ENCODE data around the gene ITGBL1. TPM values are rescaled to one million over a fixed set of nuclear protein-coding genes. Genes with fewer than 3 reads are reported as not detected.
A peak's percentile ranks its signal among the peaks of the same experiment; 100 is the strongest.
"Not testable (repeated sequence)": the region's sequence is repeated elsewhere in the genome, so short reads cannot be mapped to it uniquely, and the experiment has no call there.

Gene ITGBL1
- total RNA-seq, 1 experiment from 2014 or later, result 44.0 TPM

DNA sequence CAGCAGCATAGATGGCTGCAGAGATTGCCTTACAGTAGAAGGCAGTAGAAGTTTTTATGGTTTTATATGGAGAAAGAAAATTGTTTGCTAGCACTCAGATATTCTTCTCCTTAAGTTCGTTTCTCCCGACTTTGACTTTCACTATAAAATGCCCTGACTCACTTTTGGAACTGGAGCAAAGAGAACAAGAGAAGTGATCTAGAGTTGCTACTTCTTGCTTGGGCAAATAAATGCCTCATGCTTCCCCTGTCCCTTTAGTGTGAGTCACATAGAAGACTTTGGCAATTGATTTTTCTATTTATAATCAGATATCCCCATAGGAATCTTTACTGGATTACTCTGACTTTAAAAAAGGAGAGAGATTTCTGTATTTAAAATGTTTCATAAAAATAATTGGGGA, 46.9 kb downstream of the ITGBL1 start:
- peak; percentile 51 for DNase-seq (ENCODE audit: low read depth)

DNA sequence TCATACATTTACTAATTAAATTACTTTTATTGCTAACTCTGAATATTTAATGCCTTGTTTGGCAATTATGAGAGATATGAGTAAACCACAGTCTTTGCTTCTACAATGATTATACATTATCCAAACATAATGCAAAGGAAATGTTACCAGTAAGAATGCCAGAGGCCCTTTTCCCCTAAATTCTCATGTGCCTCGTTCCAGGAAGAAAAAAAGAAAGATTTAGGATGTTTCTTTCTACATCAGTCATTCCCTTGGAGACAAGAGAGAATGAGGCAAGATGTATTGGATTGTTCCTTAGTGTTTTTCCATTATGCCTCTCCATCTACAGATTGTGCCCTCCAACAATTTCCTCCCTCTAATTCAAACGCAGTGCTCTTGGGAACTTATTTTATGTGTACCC, 50.1 kb downstream of the ITGBL1 start:
- no peak for DNase-seq (ENCODE audit: low read depth)

DNA sequence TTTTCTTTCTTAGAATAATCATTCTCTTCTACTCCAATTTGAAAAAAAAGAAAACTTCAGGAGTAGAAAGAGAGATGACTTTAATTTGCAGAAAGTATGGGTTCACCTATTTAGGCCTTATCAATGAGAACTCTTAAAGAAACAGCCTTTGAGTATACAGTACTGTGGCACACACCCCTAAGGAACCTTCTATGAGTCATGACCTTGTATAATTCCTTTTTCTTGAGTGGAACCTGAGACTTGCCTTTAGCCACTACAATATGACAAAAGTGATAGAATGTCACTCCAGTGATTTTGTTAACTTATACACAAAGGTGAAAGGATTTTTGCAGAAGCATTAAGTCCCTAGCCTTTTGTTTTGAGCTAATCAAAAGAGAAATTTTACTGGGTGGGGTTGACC, 58.7 kb downstream of the ITGBL1 start:
- no peak for DNase-seq (ENCODE audit: low read depth)

DNA sequence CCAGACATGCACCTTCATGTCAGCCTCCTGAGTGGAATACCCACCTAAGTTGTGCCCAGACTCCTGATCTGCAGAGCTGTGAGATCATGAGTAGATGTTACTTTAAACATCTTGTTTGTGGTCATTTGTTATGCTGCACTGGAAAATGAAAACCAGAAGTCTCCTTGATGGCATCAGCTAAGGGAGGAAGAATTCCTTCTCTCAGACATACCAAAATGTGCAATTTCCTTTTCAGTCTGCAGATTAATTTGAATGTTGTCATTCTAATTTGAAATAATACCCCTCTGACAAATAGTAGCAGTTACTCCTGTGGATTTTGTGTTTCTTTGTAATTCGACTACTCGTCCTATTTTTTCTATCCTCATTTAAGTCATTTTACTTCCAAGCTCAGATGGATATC, 59.3 kb downstream of the ITGBL1 start:
- DNase-seq (ENCODE audit: low read depth), result no peak

DNA sequence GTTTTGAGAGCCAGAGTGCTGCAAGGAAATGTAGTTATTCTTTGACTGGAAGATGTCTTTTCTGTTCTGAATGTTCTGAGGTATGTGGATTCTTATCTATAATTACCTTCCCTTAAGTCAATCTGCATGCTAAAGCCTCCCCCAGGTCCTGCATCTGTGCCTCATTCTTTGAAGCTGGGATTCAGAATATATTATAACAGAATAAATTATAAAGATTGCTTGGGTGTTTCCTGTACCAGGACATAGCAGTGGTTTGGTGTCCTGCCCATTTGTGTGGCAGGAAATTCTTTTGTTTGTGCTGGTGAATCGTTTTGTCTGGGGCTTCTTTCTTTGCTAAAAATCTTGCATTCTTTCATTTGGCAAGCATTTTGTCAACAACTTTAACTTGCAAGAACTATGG, 60.2 kb downstream of the ITGBL1 start:
- DNase-seq (ENCODE audit: low read depth), result peak; percentile 85

DNA sequence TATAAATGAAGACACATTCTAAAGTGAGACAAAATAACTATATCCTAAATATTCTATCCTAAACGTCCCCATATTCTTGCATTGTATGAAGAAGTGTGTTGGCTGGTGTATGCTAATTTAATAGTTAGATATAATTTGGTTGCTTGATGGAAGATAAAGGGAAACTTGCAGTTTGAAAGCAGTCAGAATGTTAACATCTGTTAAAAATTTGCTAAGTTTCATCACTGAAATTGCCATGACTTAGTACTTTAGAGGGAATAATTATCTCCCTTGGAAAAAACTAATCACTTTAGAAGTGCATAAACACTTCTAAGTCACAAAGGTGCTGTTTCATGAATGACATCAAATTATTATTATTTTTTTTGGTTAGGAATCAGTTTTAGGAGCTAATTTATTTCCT, 61.6 kb downstream of the ITGBL1 start:
- no peak for DNase-seq (ENCODE audit: low read depth)

DNA sequence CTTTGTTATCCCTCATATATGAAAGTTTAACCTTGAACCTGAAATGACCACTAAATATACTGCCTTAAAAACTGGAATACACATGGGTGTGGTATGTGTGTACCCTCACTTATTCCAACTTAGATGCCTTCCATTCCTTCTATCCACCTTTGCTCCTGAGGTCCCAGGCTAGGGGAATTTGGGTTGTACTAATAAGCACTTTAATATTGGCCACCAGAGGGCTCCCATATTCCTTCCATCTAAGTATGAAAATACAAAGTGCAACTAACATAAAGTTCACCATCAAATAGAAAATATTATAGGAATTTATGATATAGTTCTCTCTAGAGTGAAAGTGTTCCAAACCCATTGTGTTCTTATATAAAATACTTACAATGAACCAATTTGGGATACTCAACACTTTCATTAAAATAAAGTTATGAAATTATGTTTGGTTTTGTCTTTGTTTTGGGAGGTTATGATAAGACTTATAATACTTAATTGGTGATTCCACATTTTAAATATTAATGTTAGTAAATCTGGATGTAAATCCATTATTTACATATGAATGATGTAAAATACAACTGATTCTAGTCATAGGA, 62.3 kb downstream of the ITGBL1 start:
- DNase-seq (ENCODE audit: low read depth), result peak; percentile 67

DNA sequence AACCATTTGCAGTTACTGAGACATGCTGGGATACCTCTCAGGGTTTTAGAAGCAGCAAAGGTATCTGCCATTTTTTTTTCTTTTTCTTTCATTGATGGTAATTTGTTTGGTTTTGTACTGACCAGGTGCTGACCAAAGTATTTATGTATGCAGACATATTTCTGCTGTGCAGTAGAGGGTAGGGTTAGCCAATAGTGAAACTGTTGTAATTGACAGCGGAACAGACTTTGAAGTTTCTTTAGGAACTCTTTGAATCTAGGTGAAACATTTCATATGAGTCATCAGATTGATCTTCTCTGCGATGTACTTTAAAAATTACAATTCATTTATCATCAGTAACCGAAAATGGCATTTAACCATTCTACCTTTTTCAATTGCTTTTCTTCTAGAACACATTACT, 63.0 kb downstream of the ITGBL1 start:
- no peak for DNase-seq (ENCODE audit: low read depth)

DNA sequence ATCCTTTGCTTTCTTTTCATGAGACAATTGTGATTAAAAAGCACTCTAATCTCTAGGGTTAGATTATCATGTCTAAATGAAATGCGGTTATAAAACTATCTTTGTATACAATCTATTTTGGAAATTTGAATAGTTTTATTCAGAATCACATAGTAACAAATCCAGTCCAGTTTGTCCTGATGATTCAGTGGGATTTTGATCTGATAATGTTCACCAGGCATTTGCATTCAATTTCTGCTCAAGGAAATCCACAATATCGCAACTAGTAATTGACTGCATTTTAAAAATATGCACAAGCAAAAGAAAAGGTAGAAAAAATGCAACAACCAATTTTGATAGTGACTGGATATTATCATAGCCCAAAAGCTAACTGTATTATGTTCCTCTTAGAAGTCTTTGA, 63.8 kb downstream of the ITGBL1 start:
- DNase-seq (ENCODE audit: low read depth), result no peak

DNA sequence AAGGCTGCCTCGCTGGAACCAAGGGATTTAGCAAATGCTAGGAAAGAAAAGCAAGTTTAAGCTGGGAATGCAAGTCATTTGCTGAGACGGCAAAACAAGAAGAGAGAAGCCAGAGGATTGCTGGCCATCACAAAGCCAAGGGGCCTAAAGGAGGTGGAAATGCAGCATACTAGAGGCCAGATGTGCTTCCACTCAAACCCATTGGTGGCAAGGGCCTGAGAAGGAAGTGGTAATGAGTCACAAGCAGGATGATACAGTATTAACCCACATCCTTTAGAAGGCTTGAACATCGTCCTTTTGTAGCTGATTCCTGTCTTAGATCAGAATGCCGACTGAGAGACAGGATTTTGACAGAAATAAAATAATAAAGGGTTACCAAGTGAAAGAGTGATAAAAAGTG, 68.2 kb downstream of the ITGBL1 start:
- peak; percentile 96 for DNase-seq (ENCODE audit: low read depth)

DNA sequence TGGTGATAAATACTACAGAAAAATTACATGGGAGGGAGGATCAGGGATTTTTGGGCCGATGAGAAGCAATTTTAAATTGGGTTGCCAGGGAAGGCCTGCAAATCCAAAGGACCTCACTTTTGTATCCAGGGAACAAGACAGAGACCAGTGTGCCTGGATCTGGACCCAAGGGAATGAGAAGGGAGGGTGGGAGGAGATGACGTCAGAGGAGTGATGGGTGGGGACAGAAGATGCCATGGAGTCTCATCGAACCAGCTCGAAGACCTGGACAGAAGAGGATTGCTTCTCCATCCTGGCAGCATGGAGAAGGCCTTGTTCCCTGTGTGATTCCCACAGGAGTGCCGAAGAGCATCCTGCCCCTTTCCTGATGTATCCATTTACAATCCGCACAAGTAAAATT, 68.9 kb downstream of the ITGBL1 start:
- no peak for DNase-seq (ENCODE audit: low read depth)

DNA sequence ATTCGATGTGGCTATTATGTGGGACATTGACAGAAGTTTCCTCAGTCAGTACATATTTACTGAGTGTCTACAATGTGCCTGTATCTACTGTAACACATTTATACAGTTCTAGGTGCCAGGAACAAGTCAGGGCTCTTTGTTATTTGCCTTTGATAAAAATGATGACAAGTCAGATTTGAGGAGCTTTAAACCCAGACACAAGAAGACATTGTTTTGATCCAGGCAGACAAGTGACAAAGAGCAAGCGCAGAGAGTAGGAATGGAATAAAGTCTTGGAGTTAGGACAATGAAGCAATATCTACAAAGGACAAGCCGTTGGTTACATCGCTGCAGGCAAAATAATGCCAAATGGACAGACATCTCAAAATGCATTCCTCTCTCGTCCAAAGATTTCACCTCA, 70.1 kb downstream of the ITGBL1 start:
- no peak for DNase-seq (ENCODE audit: low read depth)

DNA sequence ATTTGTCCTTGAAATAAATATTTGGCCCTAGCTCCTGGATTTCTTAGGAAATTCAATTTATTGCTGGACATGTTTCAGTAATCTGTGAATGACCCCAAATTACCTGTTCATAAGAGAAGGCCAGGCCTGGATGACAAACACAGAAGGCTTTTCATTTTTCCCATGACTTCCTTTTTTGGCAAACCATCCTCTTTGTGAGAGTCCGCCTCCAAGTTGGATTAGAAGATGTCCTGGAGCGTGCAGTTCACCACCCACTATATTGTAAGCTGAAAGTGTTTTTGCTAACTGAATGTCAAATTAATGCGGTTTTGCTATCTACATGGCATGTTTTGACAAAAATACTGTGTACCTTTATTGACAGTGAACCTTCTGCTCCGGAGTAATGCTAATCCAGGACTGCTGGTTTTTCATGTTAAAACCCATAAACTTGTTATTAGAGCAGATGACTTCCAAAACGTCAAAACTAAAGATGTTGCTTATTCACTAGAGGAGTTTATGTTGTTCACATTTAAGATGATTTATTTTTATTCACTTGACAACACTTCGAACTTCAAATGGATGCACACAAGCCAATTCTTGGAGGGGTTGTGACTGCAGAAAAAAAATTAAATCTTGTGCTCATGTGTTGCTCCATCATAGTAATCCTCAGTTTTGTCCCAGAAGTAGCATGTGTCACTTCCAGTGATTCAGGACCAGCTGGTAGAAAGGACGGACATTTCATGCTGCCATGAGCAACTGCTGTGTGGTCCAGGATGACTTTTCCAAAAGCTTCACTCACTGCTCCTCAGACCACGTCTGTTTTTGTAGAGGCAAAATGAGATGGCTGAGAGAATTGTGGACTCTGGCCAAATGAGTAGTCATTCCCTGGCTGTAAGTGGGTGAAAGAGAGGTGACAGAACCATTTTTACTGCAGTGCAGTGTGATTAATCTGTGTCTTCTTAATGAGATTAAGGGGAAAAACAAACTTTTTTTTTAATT, 71.0 kb downstream of the ITGBL1 start:
- DNase-seq (ENCODE audit: low read depth), result peak; percentile 96

DNA sequence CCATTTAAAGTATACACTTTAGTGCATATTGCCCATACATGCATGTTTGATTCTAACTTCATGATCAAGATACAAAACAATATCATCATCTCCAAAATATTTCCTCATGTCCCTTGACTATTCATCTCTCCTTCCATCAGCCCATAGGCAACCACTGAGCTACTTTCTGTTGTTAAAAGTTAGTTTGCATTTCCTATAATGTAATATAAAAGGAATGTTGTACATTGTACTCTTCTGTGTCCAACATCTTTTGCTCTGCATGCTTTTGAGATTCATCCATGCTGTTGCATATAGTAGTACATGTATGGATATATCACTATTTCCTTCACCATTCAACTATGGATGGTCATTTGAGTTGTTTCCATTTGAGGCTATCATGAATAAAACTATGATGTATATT, 74.7 kb downstream of the ITGBL1 start:
- DNase-seq (ENCODE audit: low read depth), result no peak

DNA sequence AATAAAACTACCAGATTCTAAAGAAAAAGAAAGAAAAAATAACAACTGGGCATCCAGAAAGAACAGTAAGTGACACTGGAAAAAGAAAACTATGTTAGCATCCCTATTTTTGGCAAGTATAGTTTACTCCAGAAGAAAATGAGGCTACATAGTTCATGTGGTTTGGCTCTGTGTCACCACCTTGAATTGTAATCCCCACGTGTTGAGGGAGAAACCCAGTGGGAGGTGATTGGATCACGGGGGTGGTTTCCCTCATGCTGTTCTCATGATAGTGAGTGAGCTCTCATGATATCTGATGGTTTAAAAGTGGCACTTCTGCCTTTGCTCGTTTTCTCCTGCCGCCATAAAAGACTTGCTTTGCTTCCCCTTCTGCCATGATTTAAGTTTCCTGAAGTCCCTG, 76.9 kb downstream of the ITGBL1 start:
- DNase-seq (ENCODE audit: low read depth), result peak; percentile 68

DNA sequence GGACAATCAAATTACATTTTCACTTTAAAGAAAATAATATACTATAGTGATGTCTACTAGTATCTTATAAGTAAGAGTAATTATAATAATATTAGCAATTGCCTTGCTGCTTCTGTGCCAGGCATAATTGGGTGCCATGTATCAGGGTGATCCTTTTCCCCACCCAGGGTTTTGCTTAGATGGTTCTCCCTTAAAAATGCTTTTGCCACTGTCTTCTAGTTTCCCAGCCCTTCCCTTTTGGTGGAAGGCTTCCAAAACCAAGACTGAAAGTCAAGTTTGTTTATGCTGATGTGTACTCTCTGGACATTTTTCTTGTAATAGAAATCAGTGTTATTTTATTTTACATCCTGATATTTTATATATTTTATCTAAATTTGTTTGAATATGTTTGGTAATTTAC, 77.8 kb downstream of the ITGBL1 start:
- no peak for DNase-seq (ENCODE audit: low read depth)

DNA sequence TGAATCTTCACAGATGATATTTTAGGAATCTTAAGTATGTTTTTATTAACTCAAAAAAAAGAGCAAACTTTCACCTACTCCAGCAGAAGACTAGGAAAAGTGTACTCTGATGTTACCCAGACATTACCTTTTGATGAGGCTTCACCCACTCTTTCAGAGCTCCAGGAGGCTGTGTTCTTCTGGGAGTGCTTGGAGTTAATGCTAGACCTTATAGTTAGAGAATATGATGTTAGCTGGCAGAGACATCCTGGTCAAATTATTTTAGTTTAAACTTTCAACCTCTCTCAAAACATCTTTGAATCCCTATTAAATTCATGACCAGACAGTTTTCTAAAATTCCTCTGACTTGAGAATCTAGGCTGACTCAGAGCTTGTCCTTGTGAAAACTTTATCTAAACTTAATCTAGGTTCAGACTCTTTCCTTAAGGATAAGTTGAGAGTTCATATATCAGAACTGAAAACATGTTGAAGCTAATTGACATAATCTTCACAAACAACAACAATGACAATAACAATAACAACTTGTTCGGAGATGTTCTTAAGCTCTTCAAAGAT, 82.8 kb downstream of the ITGBL1 start:
- DNase-seq (ENCODE audit: low read depth), result no peak

DNA sequence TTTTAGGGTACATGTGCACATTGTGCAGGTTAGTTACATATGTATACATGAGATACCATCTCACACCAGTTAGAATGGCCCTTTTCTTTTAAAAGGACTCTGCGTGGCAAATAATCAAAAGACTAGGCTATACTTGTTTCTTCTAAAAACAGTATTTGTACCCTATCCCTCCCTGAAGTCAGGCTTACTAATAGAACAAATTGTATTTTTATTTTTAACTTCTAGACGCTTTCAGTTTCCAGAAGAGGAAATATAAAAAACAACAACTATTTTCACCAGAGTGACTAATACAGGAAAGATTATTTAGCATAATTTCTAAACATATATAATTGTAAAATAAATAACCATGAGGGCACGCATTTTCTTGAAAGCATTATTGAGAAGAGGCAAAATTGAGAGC, 83.6 kb downstream of the ITGBL1 start:
- no peak for DNase-seq (ENCODE audit: low read depth)

DNA sequence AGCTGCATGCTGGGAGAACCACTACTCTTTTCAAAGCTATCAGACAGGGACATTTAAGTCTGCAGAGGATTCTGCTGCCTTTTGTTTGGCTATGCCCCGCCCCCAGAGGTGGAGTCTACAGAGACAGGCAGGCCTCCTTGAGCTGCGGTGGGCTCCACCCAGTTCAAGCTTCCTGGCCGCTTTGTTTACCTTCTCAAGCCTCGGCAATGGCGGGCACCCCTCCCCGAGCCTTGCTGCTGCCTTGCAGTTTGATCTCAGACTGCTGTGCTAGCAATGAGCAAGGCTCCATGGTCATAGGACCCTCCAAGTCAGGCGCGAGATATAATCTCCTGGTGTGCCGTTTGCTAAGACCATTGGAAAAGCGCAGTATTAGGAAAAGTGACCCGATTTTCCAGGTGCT, 92.1 kb downstream of the ITGBL1 start:
- not testable (repeated sequence) for DNase-seq (ENCODE audit: low read depth)

DNA sequence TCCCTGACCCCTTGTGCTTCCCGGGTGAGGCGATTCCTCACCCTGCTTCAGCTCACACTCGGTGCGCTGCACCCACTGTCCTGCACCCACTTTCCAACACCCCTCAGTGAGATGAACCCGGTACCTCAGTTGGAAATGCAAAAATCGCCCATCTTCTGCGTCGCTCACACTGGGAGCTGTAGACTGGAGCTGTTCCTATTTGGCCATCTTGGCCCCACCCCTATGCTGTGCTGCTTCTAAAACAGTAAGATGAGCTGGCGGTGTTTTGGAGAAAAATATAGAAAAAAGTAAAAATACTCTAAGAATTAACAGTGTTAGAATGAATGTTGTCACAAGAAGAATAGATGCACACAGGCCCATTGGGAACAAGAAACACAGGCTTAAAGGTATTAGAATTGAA, 92.5 kb downstream of the ITGBL1 start:
- no peak for DNase-seq (ENCODE audit: low read depth)

DNA sequence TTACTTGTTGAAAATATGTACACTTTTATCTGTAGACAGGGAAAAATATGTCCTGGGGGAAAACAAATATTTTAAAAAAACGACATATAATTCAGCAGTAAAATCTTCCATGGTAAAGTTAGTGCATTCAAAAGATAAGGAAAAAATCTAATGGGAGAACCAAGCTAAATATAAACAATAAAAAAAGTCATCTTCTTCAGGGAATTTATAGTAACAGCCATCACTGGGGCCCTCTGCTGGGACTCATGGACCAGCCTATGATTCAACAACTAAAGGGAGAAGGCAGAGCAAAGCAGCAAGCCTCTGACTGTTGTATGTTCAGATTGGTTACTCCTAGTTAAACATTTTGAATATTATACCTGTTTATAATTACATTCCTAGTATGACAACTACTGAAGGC, 93.0 kb downstream of the ITGBL1 start:
- no peak for DNase-seq (ENCODE audit: low read depth)

DNA sequence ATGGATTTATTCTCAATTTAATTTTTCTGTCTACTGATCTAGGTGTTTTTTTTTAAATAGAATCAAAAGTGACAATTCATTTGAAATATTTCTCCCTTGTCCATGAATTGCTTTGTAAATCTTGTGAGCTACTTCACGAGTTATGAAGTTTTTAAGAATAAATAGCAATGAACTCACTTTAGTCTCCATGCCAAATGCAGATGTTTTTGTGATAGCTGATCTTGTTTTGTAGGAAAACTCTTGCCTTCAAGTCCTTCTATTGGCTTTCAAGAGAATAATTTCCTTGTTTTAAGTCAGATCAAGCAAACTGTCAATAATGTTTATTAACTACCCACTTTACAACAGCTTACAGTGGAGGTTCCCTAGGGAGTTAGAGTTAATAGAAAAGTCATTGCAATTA, 99.8 kb downstream of the ITGBL1 start:
- no peak for DNase-seq (ENCODE audit: low read depth)

DNA sequence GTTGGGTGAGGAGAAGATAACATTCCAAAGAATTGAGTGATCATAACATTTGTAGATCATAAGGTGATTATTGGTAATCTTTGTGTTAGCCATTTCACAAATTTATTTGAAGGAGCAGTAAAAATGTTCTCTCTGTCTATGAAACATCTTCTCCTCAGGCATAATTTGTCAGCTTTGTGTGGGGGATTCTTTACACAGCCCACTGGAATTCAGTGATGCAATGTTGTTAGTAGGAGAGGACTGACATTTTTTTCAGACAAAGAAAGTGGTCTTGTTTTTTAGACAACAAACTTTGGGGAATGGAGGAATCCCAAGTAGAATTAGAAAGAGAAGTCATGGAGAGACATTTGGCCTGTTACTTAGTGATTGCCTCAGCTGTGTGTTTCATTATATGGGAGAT, 100.3 kb downstream of the ITGBL1 start:
- peak; percentile 37 for DNase-seq (ENCODE audit: low read depth)

All from HT1080 (cell line).